Spinal cord (tissue), 10 donors: ENCODE data around the gene TMEM151A. TPM values are rescaled to one million over a fixed set of nuclear protein-coding genes. Genes with fewer than 3 reads are reported as not detected.

Experiments
- DNase-seq, 6 donors: peaks; one replicate each; pipeline versions ENCODE4 v3.0.0 to v3.0.0-alpha.2; 2013 to 2015; ENCODE audit warnings: low spot score in 6 of 6, low read depth in 4 of 6
- H3K27ac ChIP-seq: one replicate; pipeline ENCODE4 v1.5.1; 2013; ENCODE audit warnings: low read depth, low read length, control low read depth
- H3K27me3 ChIP-seq: one replicate; pipeline ENCODE4 v1.6.1; 2013; ENCODE audit warnings: low read length; ENCODE audit not compliant: control insufficient read depth, insufficient read depth
- H3K36me3 ChIP-seq: one replicate; pipeline ENCODE4 v1.6.1; 2013; ENCODE audit warnings: low read length; ENCODE audit not compliant: control insufficient read depth, insufficient read depth
- H3K4me1 ChIP-seq: one replicate; pipeline ENCODE4 v1.6.1; 2013; ENCODE audit warnings: low read length; ENCODE audit not compliant: control insufficient read depth, insufficient read depth
- H3K4me3 ChIP-seq: one replicate; pipeline ENCODE4 v1.5.1; 2013; ENCODE audit warnings: low read depth, low read length, control low read depth
- H3K9me3 ChIP-seq: one replicate; pipeline ENCODE4 v1.6.1; 2013; ENCODE audit warnings: low read length; ENCODE audit not compliant: control insufficient read depth, insufficient read depth
- WGBS: methylation state at CpG from one replicate; pipeline ENCODE4 v1.1.5; 2013; ENCODE audit warnings: missing lambda C conversion rate; ENCODE audit not compliant: insufficient coverage; 5-methylcytosine and 5-hydroxymethylcytosine counted together
- polyA plus RNA-seq, 2 donors: library from polyadenylated mRNA; unstranded; fragments of 120-200 nt; gene quantifications; one replicate each; pipeline ENCODE4 v1.2.1, GENCODE V29; 2013; ENCODE audit not compliant: insufficient read length in 2 of 2
- total RNA-seq, 2 donors: library from RNA; depleted of rRNA in 1 of 2; stranded (reverse); fragments of 120-200 nt in 1 of 2; fragments of >200 nt in 1 of 2; gene quantifications; one replicate each; pipeline versions ENCODE4 v1.2.3 to v1.2.4, GENCODE V29; 2013 to 2014
- donor health status: healthy.

Gene TMEM151A
- total and polyA plus RNA-seq, 4 donors: 8.0 to 52.0 (median 34.6) TPM

DNA sequence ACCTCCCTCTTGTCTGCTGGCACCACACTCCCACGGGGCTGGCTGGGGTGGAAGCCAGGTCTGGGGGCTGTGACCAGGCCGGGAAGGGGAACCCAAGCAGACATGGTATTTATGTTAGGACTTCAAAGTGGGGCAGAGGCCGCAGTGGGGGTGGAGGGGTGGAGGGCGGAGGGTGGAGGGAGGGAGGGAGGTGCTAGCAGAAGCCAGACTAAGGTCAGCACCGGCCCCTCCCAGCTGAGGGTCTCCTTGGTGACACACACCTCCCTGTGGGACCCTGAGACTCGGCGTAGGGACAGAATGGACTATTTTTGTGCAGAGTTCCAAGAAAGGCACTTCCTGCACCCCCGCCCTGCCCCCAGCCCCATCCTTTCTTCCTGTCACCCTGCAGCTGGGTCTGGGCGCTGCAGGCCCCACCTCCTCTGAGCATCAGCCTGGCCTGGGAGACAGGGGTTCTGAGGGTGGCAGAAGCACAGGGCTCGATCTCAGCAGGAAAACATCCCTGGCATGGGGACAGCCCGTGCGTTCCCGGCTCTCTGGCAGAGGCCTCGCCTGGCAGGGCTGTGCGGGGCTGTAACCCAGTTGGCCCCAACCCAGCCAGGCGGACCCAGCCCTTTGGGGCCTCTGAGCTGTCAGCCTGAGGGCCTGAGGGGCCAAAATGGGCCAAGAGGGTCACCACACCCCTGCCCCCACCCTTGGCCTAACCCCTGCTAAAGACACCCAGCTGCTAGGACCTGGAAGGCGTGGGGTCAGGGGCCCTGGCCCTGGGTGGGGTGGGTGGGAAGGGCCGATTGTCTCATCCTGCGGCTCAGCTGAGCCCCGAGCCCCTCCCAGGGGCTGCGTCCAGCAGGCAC, 34.8 kb downstream of the TMEM151A start:
- Histone ChIP-seq H3K36me3 (no peaks in the 10 kb centered on the region), H3K27me3 (no peaks in the 10 kb centered on the region), H3K4me3 (no peak overlapping the region), H3K9me3 (no peaks in the 10 kb centered on the region), H3K27ac (peak overlapping the region; percentile 67), H3K4me1 (peaks cover 34% of the 10 kb centered on the region)
- DNase-seq: peak in 1 of 6 donors; percentile 32
- WGBS: 34% methylated on average over 14 of the region's 21 CpGs

DNA sequence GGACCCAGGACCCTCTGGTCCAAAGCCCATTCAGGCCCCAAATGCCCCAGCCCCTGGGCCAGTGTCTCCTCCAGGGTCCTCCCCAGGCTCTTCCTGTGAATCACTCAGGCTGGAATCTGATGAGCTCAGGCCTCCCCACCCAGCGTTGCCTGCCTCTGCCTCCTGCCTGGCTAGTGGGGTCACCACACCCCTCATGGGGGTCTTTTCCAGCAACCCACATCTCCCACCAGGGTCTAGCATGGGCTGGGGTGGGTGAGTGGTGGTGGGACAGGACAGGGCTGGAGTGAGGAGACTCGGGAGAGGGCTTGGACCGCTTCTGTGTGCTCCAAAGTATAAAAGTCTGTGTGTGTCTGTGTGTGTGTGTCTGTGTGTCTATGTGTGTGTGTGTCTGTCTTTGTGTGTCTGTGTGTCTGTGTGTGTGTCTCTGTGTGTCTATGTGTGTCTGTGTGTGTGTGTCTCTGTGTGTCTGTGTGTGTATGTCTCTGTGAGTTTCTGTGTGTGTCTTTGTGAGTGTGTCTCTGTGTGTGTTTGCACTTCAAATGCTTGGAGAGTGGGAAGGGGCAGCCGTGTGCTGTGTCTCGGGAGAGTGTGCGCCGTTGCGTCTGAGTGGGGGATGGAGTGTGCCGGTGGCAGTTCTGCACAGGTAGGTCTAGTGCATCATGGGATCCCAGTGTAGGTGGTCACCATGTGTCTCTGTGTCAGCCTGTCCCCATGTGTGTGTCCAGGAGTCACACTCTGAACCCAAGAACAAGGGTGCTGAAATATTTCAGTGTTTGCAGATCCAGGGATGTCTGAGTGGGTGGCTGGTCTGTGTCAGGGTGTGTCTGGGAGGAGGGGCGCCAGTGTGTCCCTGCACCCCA, 35.7 kb downstream of the TMEM151A start:
- DNase-seq: no peak
- no peak overlapping the region for H3K4me3 ChIP-seq
- H3K4me1 ChIP-seq: peaks cover 34% of the 10 kb centered on the region
- H3K9me3 ChIP-seq: no peaks in the 10 kb centered on the region
- WGBS: 80% methylated on average over 9 of the region's 10 CpGs
- no peaks in the 10 kb centered on the region for H3K27me3 ChIP-seq
- peaks cover 8% of the 10 kb centered on the region for H3K36me3 ChIP-seq
- H3K27ac ChIP-seq: peak overlapping the region; percentile 67

DNA sequence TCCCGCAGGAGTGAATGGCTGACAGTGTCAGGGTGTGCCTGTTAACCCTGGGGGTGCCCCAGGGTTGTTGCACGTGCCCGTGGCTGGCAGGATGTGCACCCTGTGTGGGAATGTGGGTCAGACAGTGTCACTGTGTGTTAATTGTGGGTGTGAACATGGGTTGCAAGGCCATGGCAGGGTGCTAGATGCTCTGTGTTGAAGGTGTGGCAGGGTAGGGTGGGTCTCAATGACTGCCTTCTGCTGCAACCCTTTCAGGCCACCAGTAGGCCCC, 36.3 kb downstream of the TMEM151A start:
- Histone ChIP-seq H3K27me3 (no peaks in the 10 kb centered on the region), H3K9me3 (no peaks in the 10 kb centered on the region), H3K4me3 (no peak overlapping the region), H3K4me1 (peaks cover 34% of the 10 kb centered on the region), H3K27ac (peak overlapping the region; percentile 67), H3K36me3 (peaks cover 13% of the 10 kb centered on the region)
- DNase-seq: no peak
- WGBS: 85% methylated on average over 3 of the region's 3 CpGs

DNA sequence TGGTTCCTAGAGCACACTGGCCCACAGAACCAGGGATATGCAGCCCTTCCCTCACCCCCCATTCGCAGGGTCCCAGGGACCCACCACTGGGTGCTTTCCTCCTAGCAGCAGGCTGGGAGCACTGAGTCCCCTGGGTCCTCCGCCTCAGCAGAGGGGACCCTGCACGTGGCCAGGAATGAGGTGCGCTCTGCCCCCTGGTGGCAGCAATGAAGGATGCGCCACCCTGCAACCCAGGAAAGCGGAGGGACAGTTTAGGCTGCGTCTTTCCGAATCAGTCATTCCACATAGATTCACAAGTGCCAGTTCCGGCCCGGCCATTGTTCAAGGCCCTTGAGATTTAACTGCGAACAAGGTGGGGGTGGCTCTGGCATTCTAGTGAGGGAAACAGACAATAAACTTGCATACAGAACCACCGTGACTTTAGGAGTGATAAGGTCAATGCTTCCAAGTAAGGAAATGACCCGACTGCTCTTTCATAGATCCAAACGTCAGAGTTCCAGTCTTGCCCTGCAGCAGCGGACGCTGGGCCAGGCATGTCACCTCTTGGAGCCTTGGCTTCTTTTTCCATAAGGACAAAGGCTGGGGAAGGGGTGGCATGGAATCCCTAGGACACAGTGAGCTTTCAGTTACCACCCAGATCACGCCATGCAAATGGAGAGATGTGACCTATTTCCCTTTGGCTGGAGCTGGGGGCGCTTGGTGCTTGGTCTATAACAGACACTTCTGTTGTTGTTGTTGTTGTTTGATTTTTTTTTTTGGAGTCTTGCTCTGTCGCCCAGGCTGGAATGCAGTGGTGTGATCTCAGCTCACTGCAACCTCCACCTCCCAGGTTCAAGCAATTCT, 36.8 kb downstream of the TMEM151A start:
- no peak overlapping the region for H3K4me3 ChIP-seq
- H3K27me3 ChIP-seq: no peaks in the 10 kb centered on the region
- 10% methylated on average over 16 of the region's 19 CpGs for WGBS
- peak overlapping the region; percentile 67 for H3K27ac ChIP-seq
- DNase-seq: peak in 3 of 6 donors; percentile 54 to 87 (median 85)
- H3K36me3 ChIP-seq: peaks cover 19% of the 10 kb centered on the region
- no peaks in the 10 kb centered on the region for H3K9me3 ChIP-seq
- H3K4me1 ChIP-seq: peaks cover 34% of the 10 kb centered on the region

DNA sequence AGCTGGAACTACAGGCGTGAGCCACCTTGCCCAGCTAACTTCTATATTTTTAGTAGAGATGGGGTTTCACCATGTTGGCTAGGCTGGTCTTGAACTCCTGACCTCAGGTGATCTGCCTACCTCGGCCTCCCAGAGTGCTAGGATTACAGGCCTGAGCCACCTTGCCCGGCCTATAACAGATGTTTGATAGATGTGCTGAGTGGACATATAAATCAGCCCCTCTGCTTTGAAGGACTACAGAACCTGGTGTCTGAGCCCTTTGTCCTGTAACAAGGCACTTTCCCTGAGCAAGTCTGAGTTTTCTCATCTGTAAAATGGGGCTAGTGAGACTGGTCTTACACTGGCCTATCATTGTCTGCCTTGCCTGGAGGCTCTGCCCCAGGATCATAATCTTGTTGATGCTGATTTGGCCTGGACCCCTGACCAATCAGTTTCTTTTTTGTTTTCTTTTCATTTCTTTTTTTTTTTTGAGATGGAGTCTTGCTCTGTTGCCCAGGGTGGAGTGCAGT, 37.5 kb downstream of the TMEM151A start:
- 85% methylated on average over 2 of the region's 3 CpGs for WGBS
- Histone ChIP-seq H3K4me1 (peaks cover 34% of the 10 kb centered on the region), H3K27ac (no peak overlapping the region), H3K9me3 (no peaks in the 10 kb centered on the region), H3K27me3 (no peaks in the 10 kb centered on the region), H3K36me3 (peaks cover 23% of the 10 kb centered on the region), H3K4me3 (no peak overlapping the region)
- DNase-seq: no peak

DNA sequence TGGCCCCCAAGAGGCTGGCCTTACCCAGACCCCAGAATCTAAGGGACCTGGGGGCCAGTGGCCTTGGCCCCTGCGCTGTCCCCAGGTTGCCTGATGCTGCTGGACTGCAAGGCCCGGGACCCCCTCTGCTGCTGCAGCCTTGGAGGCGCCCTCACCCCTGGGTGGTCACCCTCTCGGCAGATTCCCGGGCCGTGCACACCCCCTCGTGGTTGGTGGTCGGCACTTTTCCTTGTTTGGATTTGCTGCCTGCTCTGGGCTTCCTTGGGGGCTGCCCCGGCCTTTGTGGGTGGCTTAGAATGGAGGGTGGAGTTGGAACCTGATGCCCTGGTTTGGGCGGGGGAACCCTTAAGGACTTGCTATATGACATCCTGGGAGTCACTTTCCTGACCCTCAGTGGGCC, 39.2 kb downstream of the TMEM151A start:
- no peak for DNase-seq
- Histone ChIP-seq H3K9me3 (no peaks in the 10 kb centered on the region), H3K36me3 (peaks cover 32% of the 10 kb centered on the region), H3K27me3 (no peaks in the 10 kb centered on the region), H3K27ac (no peak overlapping the region), H3K4me1 (peaks cover 41% of the 10 kb centered on the region), H3K4me3 (no peak overlapping the region)
- WGBS: 57% methylated on average over 10 of the region's 10 CpGs

DNA sequence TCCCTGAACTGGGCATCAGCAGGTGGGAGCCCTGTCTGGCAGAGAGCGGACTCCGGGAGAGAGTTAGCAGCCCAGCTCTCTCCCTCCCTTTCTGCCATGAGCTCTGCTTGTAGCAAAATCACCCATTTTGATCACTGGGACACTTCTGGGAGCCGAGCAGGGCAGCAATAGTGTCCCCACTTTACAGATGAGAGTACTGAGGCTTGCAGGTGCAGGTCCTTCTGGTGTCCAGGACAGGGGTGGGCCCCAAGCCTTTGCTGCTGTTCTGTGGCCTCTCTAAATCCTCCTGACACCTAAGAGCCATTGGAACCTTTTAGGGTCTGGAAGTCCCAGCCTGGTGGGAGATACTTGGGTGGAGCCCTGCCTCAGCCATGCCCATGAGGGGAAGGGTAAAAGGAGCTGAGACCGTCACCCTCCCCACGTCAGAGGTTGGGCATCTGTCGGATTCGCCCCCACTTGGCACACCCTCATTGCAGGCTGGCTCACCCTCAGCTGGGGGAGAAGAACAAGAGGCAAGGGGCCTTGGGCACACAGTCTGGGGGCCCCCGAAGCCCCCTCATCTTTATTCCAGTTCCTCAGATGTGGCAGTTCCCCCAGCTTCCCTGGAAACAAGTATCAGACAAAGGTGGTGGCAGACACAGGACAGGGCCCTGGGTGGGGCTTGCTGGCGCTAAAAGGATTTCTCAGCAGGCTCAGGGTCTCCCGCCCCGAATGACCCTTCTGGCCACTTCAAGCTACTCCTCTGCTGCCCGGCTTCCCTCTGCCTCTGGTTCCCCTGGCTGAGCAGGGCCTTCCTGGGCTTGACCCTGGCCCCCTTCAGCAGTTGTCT, 40.1 kb downstream of the TMEM151A start:
- H3K27me3 ChIP-seq: no peaks in the 10 kb centered on the region
- peaks cover 41% of the 10 kb centered on the region for H3K4me1 ChIP-seq
- H3K4me3 ChIP-seq: no peak overlapping the region
- DNase-seq: no peak
- H3K36me3 ChIP-seq: peaks cover 37% of the 10 kb centered on the region
- H3K9me3 ChIP-seq: no peaks in the 10 kb centered on the region
- 86% methylated on average over 10 of the region's 12 CpGs for WGBS
- H3K27ac ChIP-seq: no peak overlapping the region

DNA sequence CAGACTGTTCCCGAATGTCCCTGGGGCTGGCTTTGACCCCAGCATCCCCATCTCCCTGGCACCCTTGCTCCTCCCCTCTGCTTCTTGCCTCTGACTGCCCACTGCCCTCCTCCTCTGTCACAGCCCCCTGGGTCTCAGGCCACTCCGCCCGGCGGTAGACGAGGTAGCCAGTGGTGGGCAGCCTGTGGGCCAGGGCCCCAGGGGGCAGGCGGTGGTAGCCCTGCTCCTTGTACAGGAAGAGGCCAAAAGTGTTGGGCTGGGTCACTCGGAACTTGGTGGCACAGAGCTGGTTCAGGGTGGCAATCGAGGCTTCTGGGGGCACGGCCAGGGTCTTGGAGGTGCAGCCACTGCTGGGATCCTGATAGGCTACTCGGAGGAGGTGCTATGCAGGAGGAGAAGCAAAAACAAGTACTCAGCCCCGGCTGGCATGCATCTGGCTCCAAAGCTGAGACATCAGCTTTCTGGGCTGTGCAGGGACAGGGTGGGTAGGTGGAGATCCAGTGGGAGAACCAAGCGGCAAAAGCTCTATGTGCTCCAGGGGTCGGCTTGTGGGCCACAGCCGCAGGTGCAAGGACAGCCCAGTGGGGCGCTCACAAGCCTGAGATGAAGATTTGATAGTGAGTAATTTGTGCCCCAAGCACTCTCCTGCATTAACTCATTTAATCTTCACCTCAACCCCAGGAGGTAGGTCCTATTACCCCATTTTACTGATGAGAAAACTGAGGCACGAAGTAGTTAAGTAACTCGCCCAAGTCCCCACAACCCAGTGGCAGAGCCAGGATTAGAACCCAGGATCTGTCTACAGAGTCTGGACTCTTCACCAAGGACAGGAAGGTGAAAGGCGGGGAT, 40.9 kb downstream of the TMEM151A start:
- H3K9me3 ChIP-seq: no peaks in the 10 kb centered on the region
- no peak overlapping the region for H3K4me3 ChIP-seq
- DNase-seq: no peak
- peaks cover 42% of the 10 kb centered on the region for H3K4me1 ChIP-seq
- H3K27me3 ChIP-seq: no peaks in the 10 kb centered on the region
- H3K36me3 ChIP-seq: peaks cover 45% of the 10 kb centered on the region
- H3K27ac ChIP-seq: no peak overlapping the region
- 85% methylated on average over 16 of the region's 18 CpGs for WGBS
